Small intestine (tissue), 7 donors: Measurements from ENCODE around the gene SIPA1L3. TPM values are rescaled to one million over a fixed set of nuclear protein-coding genes. Genes with fewer than 3 reads are reported as not detected.

Experiments
- DNase-seq, 2 donors: peaks; one replicate each; pipeline versions ENCODE4 v3.0.0 to v3.0.0-alpha.2; 2013
- FAIRE-seq: peaks from 2 replicates; lab custom pipeline; 2012; peaks lifted over from hg19 to GRCh38; lab: Jason Lieb, UNC
- H3K27ac ChIP-seq, 3 donors: one replicate each; pipeline ENCODE4 v1.5.1; 2013; ENCODE audit warnings: low read length in 2 of 3, mild to moderate bottlenecking in 2 of 3, control low read depth in 1 of 3, inconsistent platforms in 1 of 3, low read depth in 1 of 3, moderate library complexity in 1 of 3
- H3K27me3 ChIP-seq, 3 donors: one replicate each; pipeline ENCODE4 v1.6.1; 2013; ENCODE audit warnings: low read length in 3 of 3, inconsistent platforms in 1 of 3; ENCODE audit not compliant: control insufficient read depth in 3 of 3, insufficient read depth in 3 of 3
- H3K36me3 ChIP-seq, 3 donors: one replicate each; pipeline ENCODE4 v1.6.1; 2013; ENCODE audit warnings: low read length in 3 of 3, inconsistent platforms in 1 of 3, low read depth in 1 of 3, mild to moderate bottlenecking in 1 of 3, moderate library complexity in 1 of 3; ENCODE audit not compliant: control insufficient read depth in 3 of 3, insufficient read depth in 2 of 3
- H3K4me1 ChIP-seq, 3 donors: one replicate each; pipeline ENCODE4 v1.6.1; 2013; ENCODE audit warnings: low read length in 2 of 3, inconsistent platforms in 1 of 3, low read depth in 1 of 3, mild to moderate bottlenecking in 1 of 3, moderate library complexity in 1 of 3; ENCODE audit not compliant: control insufficient read depth in 3 of 3, insufficient read depth in 2 of 3
- H3K4me3 ChIP-seq, 3 donors: one replicate each; pipeline ENCODE4 v1.5.1; 2013; ENCODE audit warnings: low read length in 3 of 3, control low read depth in 1 of 3, inconsistent platforms in 1 of 3, low read depth in 1 of 3, mild to moderate bottlenecking in 1 of 3, moderate library complexity in 1 of 3
- H3K9me3 ChIP-seq, 2 donors: one replicate each; pipeline ENCODE4 v1.6.1; 2013; ENCODE audit warnings: low read depth in 1 of 2, low read length in 1 of 2; ENCODE audit not compliant: control insufficient read depth in 2 of 2, insufficient read depth in 1 of 2
- WGBS, 3 donors: extraction: QIAGEN DNeasy Blood & Tissue Kit; methylation state at CpG; one replicate each; pipeline ENCODE4 v1.1.7; 2013; 5-methylcytosine and 5-hydroxymethylcytosine counted together
- polyA plus RNA-seq, 4 donors: library from polyadenylated mRNA; stranded (reverse) in 3 of 4; unstranded in 1 of 4; fragments of 200-250 nt in 3 of 4; fragments of 120-200 nt in 1 of 4; gene quantifications; one replicate each; pipeline versions ENCODE4 v1.2.1 to v1.2.3, GENCODE V29; 2013
- donor health status: healthy with polysubstance abuse.
- donor health status: control.
- donor health status: control.
- donor health status: Bipolar disorder and iron deficiency.
- donor health status: healthy.

The SIPA1L3 gene
- polyA plus RNA-seq, 4 donors, result 19.2 to 57.9 (median 34.1) TPM

GRCh38 chr19:38204728-38205127, 297.7 kb downstream of the SIPA1L3 start:
- Histone ChIP-seq H3K36me3 (peaks cover 18 to 83% (median 31%) of the 10 kb centered on the region in 3 donors), H3K9me3 (no peaks in the 10 kb centered on the region), H3K4me1 (peaks cover 0 to 5% (median 0%) of the 10 kb centered on the region in 3 donors), H3K27ac (no peak overlapping the region), H3K4me3 (no peak overlapping the region), H3K27me3 (peaks cover 0 to 8% (median 0%) of the 10 kb centered on the region in 3 donors)
- no peak for DNase-seq
- WGBS, 3 donors, result 87 to 95% (median 92%) methylated on average over 8 of the region's 8 CpGs
- no peak for FAIRE-seq

DNA sequence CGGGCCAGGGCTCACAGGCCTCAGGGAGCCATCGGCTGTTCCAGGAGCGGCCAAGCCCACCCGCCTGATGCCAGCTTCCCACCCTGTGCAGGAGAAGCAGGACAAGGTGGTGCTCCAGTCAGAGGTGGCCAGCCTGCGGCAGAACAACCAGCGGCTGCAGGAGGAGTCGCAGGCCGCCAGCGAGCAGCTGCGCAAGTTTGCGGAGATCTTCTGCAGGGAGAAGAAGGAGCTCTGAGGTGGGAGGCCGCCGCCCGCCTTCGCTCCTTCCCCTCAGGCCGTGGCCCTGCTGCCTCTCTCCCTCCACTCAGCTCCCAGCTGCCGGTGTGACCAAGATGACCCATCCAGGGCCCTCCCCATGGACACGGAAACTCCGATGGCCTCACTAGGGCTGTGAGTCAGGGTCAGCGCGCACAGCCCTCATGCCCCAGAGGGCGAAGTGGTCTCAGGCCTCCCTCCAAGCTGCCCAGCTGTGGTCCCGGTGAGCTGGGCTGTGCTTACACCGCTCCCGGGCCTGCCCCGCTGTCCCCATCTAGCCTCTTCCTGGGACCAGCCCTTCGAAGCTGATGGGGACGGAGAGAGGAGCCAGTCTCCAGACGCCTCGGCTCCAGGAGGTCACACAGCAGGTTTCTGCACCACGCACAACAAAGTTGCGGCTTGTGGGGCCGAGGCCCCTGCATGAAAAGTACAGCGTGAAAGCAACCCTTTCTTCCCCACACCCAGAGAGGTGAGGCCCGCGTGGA, 299.2 kb downstream of the SIPA1L3 start:
- Histone ChIP-seq H3K4me3 (no peak overlapping the region), H3K27me3 (peaks cover 0 to 22% (median 5%) of the 10 kb centered on the region in 3 donors), H3K27ac (no peak overlapping the region), H3K4me1 (peaks cover 0 to 19% (median 0%) of the 10 kb centered on the region in 3 donors), H3K36me3 (peaks cover 18 to 69% (median 30%) of the 10 kb centered on the region in 3 donors), H3K9me3 (no peaks in the 10 kb centered on the region)
- FAIRE-seq (no peak), DNase-seq (no peak)
- 89 to 93% (median 90%) methylated on average over 35 to 36 of the region's 36 CpGs for WGBS, 3 donors

- Histone ChIP-seq H3K4me3 (no peak overlapping the region), H3K27me3 (peaks cover 0 to 28% (median 5%) of the 10 kb centered on the region in 3 donors), H3K36me3 (peaks cover 14 to 62% (median 29%) of the 10 kb centered on the region in 3 donors), H3K9me3 (no peaks in the 10 kb centered on the region), H3K4me1 (peaks cover 0 to 19% (median 0%) of the 10 kb centered on the region in 3 donors), H3K27ac (no peak overlapping the region)
- WGBS, 3 donors, result 88 to 92% (median 91%) methylated on average over 16 of the region's 16 CpGs
- FAIRE-seq (no peak), DNase-seq (no peak)
Observed at GRCh38 chr19:38206928-38207327, 299.9 kb downstream of the SIPA1L3 start.

- peaks cover 0 to 29% (median 5%) of the 10 kb centered on the region in 3 donors for H3K27me3 ChIP-seq
- 74 to 78% (median 78%) methylated on average over 9 to 12 of the region's 12 CpGs for WGBS, 3 donors
Observed at GRCh38 chr19:38207543-38207942, 300.5 kb downstream of the SIPA1L3 start.

DNA sequence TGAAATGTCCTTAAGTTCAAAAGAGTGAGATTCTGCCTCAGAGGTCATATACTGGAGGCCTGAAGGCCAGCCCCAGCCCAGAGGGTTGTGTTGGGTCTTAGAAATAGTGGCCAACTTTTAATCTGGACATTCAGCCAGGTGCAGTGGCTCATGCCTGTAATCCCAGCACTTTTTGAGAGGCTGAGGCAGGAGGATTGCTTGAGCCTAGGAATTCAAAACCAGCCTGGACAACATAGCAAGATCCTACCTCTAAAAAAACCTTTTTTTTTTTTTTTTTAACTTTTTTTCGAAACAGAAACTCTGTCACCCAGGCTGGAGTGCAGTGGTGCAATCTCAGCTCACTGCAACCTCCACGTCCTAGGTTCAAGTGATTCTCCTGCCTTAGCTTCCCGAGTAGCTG, 301.6 kb downstream of the SIPA1L3 start:
- H3K36me3 ChIP-seq, result peaks cover 9 to 47% (median 18%) of the 10 kb centered on the region in 3 donors
- no peak overlapping the region for H3K4me3 ChIP-seq
- H3K27me3 ChIP-seq, result peaks cover 0 to 37% (median 5%) of the 10 kb centered on the region in 3 donors
- FAIRE-seq (no peak), DNase-seq (no peak)
- H3K27ac ChIP-seq, result no peak overlapping the region
- H3K9me3 ChIP-seq, result no peaks in the 10 kb centered on the region
- H3K4me1 ChIP-seq, result peaks cover 0 to 19% (median 0%) of the 10 kb centered on the region in 3 donors
- 89 to 95% (median 94%) methylated on average over 3 of the region's 3 CpGs for WGBS, 3 donors

More at GRCh38 chr19:38207543-38207942, 300.5 kb downstream of the SIPA1L3 start:
- Histone ChIP-seq H3K4me1 (peaks cover 0 to 19% (median 0%) of the 10 kb centered on the region in 3 donors), H3K36me3 (peaks cover 12 to 56% (median 24%) of the 10 kb centered on the region in 3 donors), H3K9me3 (no peaks in the 10 kb centered on the region), H3K27ac (no peak overlapping the region), H3K4me3 (no peak overlapping the region)
- FAIRE-seq (no peak), DNase-seq (no peak)

- Histone ChIP-seq H3K27me3 (peaks cover 0 to 43% (median 9%) of the 10 kb centered on the region in 3 donors), H3K27ac (peak overlapping the region in 1 of 3 donors; percentile 81), H3K4me3 (no peak overlapping the region)
Observed at GRCh38 chr19:38209152-38209551, 302.1 kb downstream of the SIPA1L3 start.

DNA sequence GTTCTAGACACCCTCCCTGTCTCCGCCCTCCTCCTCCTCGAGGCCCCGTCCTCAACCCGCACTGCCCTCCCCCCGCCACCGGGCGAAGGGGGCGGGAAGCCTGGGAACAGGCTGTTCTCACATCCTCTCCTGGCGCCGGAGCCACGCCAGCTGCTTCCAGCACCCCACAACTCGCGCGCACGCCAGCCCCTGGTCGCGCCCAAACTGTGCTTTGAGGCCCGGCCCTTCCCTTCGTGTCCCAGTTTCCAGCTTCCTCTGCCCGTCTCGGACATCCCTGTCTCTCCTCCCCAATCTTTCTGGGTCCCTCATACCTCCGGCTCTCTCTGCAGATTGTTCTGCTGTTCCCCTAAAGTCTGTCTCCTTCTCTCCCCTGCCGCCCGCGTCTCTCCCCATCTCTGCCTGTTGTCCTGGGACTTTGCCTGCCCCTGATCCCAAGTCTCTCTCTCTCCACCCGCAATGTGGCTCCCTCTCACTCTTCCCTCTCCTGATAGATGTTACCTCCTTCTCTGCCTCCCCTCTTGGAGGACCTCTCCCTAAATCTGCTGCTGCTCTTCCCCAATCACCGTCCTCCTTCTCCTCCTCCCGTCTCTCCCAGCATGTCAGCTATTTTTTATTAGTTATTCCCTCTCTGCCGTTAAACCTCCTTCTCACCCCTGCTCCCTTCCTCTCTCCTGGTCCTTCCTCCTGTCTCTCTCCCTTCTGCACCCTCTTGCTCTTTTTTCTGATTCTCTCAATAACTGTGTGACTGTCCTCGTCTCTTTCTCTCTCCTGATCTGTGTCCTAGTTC, 302.9 kb downstream of the SIPA1L3 start:
- H3K27me3 ChIP-seq, result peaks cover 0 to 44% (median 9%) of the 10 kb centered on the region in 3 donors
- DNase-seq, result peak; percentile 18 to 49
- H3K4me3 ChIP-seq, result peak overlapping the region in 1 of 3 donors; percentile 24
- FAIRE-seq, result no peak
- H3K36me3 ChIP-seq, result peaks cover 6 to 34% (median 16%) of the 10 kb centered on the region in 3 donors
- H3K9me3 ChIP-seq, result no peaks in the 10 kb centered on the region
- peaks cover 0 to 19% (median 0%) of the 10 kb centered on the region in 3 donors for H3K4me1 ChIP-seq
- peak overlapping the region in 2 of 3 donors; percentile 41 to 81 for H3K27ac ChIP-seq
- 5 to 9% (median 7%) methylated on average over 26 to 30 of the region's 30 CpGs for WGBS, 3 donors

More at GRCh38 chr19:38209152-38209551, 302.1 kb downstream of the SIPA1L3 start:
- 19 to 28% (median 26%) methylated on average over 5 of the region's 5 CpGs for WGBS, 3 donors
- Histone ChIP-seq H3K4me1 (peaks cover 0 to 19% (median 0%) of the 10 kb centered on the region in 3 donors), H3K36me3 (peaks cover 6 to 41% (median 16%) of the 10 kb centered on the region in 3 donors), H3K9me3 (no peaks in the 10 kb centered on the region)
- FAIRE-seq (no peak), DNase-seq (no peak)

DNA sequence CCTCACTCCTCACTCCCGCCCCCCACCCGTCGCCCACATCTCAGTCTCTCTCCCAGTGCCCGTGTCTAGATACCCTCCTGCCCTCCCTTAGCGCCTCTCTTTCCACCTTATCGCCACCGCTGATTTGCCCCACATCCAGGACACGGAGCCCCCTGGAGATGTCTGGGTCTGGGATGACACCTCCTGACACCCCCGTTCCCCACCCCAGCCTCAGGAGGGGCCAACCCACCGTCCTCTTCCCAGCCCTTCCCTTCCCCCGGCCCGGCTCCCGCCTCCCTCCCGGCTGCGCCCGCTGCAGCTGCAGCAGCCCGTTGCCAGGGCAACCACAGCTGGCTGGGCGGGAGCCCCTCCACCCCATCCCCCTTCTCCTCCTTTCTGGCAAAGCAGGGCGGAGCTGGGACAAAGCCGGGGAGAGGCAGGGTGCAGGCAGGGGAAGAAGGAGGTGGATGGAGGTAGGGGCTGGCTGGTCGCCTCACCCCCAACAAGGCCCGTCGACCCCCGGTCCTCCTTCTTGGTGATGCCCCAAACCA, 303.5 kb downstream of the SIPA1L3 start:
- 2 to 5% (median 3%) methylated on average over 16 to 24 of the region's 24 CpGs for WGBS, 3 donors
- Histone ChIP-seq H3K27ac (peak overlapping the region in 1 of 3 donors; percentile 81), H3K27me3 (peaks cover 0 to 44% (median 9%) of the 10 kb centered on the region in 3 donors), H3K9me3 (no peaks in the 10 kb centered on the region), H3K4me1 (peaks cover 0 to 19% (median 0%) of the 10 kb centered on the region in 3 donors), H3K4me3 (peak overlapping the region in 1 of 3 donors; percentile 25), H3K36me3 (peaks cover 6 to 29% (median 16%) of the 10 kb centered on the region in 3 donors)
- FAIRE-seq, result no peak
- peak in 1 of 2 donors; percentile 65 for DNase-seq
